GM08714 (cell line): ENCODE data around the gene TMEM92.

ENCODE experiments used
- H3K4me3 ChIP-seq: fragments of 200-500 bp; sonication (Bioruptor generic); 2 replicates; pipeline ENCODE4 v1.5.1; 2014; ENCODE audit warnings: mild to moderate bottlenecking, low read length, inconsistent platforms
- ZNF274 ChIP-seq: IDR thresholded peaks from 2 replicates; pipeline ENCODE4 v1.6.1; 2012; ENCODE audit warnings: mild to moderate bottlenecking, low read depth, low read length

TMEM92 gene

DNA sequence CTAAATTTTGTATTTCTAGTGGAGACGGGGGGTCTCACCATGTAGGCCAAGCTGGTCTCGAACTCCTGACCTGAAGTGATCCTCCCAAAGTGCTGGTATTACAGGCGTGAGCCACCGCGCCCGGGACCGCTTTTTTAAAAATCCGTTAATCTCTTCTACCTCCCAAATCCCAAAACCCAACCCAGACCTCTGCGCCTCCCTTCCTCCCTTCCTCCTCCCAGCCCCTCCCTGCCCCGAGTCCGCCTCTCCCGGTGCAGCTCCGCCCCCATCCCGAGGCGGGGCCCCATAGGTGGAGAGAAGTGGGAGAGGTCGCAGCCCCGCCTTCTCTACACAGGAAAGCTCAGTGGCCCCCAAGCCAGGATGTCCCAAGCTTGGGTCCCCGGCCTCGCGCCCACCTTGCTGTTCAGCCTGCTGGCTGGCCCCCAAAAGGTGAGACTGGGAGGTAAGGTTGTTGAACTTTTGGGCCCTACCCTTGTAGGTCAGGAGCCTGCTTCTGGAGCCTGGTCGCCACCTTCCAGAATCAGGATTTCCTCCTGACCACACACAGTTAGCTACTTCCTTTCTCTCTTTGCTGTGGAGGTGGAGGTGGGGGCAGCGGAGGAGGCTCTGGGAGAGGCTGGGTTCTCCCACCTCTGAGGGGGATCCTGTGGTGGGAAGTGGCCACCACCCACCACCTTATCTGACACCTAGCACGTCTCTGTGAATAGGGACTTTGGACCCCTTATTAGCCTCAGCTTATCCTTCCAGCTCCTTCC lies at the start of gene TMEM92:
Gene TMEM92 (plus strand): TSS at position 325 of the 755 bp plus-strand sequence. CDS start 36 bp downstream, at position 361.
- no peak for TF ChIP-seq ZNF274
- H3K4me3 ChIP-seq, result no peak within 1 kb of the TSS

DNA sequence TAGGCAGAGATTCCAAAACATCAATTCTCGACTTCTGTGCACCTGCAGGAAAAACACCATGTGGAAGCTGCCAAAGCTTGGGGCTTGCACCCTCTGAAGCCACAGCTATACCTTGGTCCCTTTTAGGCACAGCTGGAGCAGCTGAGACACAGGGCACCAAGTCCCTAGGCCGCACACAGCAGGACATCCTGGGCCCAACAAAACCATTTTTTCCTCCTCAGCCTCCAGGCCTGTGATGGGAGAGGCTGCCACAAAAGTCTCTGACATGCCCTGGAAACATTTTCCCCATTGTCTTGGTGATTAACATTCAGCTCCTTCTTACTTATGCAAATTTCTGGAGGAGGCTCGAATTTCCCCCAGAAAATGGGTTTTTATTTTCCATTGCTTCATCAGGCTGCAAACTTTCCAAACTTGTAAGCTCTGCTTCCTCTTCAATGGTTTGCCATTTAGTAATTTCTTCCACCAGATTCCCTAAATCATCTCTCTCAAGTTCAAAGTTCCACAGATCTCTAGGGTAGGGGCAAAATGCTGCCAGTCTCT lies 48.5 kb upstream of the TMEM92 start:
- no peak for TF ChIP-seq ZNF274
- no peak overlapping the region for H3K4me3 ChIP-seq

DNA sequence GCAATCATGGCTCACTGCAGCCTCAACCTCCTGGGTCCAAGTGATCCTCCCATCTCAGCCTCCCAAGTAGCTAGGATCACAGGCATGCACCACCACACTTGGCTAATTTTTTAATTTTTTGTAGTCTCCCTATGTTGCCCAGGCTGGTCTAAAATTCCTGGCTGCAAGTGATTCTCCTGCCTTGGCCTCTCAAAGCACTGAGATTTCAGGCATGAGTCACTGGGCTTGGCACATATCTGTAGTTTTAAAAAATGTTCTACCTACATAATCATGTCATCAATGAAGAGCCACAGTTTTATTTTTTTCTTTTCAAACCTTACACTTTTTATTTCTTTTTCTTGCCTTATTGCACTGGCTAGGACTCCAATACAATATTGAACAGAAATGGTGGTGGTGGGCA lies 39.7 kb upstream of the TMEM92 start:
- no peak for TF ChIP-seq ZNF274
- no peak overlapping the region for H3K4me3 ChIP-seq

DNA sequence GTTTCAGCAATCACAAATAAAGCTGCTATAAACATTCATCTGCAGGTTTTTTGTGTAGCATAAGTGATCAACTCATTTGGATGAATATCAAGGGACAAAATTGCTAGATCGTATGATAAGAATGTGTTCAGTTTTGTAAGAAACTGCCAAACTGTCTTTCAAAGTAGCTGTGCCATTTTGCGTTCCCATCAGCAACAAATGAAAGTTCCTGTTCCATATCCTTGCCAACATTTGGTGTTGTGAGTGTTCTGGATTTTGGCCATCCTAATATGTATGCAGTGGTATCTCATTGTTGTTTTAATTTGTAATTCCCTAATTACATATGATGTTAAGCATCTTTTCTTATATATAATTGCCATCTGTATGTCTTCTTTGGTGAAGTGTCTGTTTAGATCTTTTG lies 36.4 kb upstream of the TMEM92 start:
- TF ChIP-seq ZNF274, result no peak
- no peak overlapping the region for H3K4me3 ChIP-seq

DNA sequence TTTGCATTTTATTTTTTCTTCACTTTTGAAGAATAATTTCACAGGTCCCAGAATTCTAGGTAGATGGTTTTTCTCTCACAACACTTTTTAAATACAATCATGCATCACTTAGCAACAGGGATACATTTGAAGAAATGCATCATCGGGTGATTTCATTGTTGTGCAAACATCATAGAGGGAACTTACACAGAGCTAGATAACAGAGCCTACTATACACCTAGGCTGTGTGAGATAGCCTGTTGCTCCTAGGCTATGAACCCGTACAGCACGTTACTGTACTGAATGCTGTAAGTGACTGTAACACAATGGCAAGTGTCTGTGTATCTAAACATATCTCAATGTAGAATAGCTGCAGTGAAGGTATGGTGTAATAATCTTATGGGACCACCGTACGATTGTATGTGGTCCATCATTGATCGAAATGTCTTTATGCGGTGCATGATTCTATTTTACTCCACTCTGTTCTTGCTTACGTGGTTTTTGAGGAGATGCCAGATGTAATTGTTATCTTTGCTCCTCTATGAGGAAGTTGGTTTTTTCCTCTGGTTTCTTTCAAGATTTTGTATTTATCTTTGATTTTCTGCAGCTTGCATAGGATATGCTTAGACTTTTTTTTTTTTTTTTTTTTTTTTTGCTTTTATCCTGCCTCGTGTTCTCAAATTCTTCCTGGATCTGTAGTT lies 35.5 kb upstream of the TMEM92 start:
- no peak overlapping the region for H3K4me3 ChIP-seq
- no peak for TF ChIP-seq ZNF274

DNA sequence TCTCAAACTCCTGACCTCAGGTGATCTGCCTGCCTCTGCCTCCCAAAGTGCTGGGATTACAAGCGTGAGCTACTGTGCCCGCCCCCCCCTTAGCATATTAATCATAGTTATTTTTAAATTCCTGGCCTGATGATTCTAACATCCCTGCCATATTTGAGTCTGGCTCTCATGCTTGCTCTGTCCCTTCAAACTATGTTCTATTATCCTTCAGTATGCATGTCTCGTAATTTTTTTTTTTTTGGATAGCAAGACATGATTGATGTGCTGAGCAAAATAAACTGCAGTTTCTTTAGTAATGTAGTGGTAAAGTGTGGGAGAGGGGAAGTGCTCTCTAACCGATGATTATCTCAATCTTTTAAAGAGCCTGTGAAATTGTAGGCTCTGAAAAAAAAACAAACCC lies 34.3 kb upstream of the TMEM92 start:
- H3K4me3 ChIP-seq, result no peak overlapping the region

DNA sequence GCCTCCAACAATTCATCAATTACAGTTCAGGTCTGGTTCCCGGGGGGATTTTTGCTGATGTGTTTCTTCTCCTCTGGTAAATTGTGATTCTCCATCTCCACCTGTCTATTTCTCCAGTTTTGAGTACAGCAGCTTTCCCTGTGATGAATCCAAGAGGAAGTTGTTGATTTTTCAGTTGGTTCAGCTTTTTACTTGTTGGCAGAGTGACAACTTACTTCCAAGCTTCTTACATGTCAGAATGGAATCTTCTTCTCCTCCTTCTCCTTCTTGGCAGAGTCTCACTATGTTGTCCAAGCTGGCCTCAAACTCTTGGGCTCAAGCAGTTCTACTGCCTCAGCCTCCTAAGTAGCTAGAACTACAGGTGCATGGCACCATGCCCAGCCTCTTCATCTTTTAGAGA lies 33.4 kb upstream of the TMEM92 start:
- H3K4me3 ChIP-seq, result no peak overlapping the region
- no peak for TF ChIP-seq ZNF274

More for the DNA sequence above, 34.3 kb upstream of the TMEM92 start:
- TF ChIP-seq ZNF274, result no peak

DNA sequence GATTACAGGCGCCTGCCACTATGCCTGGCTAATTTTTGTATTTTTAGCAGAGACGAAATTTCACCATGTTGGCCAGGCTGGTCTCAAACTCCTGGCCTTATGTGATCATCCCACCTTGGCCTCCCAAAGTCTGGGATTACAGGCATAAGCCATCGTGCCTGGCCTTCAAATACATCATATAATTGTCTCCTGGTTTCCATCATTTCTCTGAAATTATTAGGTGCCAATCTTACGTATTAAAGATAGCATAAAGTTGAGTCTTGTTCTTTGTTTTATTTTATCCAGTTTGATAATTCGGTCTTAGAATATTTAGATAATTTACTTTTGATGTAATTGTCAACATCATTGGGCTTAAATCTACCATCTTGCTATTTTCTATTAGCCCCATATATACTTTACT lies 32.8 kb upstream of the TMEM92 start:
- no peak for TF ChIP-seq ZNF274
- H3K4me3 ChIP-seq, result no peak overlapping the region

DNA sequence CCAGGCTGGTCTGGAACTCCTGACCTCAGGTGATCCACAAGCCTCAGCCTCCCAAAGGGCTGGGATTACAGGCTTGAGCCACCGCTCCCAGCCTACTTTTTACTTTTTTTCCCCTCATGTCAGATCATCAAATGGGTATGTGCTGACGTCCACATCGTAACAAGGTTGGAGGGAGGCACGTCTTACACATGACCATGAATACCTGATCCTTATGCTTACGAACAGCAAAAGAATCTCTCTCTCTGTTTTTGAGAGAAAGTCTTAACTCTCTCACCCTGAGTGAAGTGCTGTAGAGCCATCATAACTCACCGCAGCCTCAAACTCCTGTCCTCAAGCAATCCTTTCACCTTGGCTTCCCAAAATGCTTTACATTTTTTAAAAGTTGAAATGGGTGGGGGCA lies 29.5 kb upstream of the TMEM92 start:
- TF ChIP-seq ZNF274, result no peak
- no peak overlapping the region for H3K4me3 ChIP-seq

DNA sequence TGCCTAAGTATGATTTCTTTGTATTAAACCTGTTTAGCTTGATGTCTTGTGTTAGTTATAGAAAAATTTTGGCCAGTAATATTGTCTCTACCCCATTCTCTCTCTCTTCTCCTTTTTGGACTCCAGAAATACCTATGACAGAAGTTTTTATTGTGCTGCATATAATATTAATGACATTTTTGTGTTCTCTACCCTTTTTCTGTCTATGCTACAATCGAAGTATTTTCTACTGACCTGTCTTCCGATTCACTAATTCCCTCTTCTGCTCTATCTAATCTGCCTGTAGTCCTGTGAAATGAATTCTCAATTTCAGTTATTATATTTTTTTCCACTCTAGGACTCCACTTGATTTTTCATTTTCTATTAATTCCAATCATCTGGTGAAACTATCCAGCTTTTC lies 26.0 kb upstream of the TMEM92 start:
- no peak for TF ChIP-seq ZNF274
- H3K4me3 ChIP-seq, result no peak overlapping the region

DNA sequence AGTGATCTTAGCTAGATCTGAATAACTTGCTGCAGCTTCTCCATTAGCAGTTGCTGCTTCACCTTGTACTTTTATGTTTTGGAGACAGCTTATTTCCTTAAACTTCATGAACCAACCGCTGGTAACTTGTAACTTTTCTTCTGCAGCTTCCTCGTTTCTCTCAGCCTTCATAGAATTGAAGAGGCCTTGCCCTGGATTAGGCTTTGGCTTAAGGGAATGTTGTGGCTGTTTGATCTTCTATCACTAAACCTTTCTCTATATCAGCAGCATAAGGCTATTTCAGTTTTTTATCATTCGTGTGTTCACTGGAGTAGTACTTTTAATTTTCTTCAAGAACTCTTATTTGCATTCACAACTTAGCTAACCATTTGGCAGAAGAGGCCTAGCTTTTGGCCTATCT lies 21.5 kb upstream of the TMEM92 start:
- H3K4me3 ChIP-seq, result no peak overlapping the region
- TF ChIP-seq ZNF274, result no peak

DNA sequence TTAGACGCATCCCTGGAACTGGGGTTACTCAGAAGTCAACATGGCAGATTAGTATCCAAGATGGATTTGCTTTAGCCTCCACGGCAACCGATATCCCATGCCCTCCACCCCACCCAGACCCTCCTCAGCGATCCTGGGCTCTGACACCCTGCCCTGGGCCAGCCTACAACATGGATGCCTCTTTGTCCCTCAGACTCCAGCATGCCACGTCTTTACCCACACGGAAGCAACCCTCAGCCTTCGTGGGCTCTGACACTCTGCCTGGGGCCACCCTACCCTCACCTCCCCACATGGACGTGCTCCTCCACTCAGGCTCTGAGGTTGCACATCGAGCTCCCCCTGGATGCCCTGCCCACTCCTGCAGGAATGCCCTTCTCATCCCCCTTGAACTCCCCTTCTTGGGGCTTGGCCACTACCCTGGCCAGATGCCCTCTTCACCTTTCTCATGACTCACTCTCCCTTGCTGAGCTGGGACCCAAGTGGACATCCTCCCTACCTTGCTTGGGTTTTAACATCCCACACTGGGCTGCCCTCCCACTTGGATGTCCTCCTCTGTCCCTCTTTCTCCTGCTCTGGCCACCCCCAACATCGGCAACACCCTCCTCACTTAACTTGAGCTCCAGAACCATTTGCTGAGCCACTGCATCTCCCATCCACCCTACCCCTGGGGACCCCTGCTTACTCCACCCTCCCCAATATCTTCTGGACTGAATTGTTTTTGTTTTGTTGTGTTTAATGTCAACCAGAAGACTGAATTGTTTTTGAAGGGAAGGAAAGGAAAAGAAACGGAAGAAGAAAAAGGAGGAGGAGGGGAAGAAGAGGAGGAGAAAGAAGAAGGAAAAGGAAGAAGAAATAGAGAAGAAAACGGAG lies 18.3 kb upstream of the TMEM92 start:
- no peak for TF ChIP-seq ZNF274
- H3K4me3 ChIP-seq, result no peak overlapping the region

DNA sequence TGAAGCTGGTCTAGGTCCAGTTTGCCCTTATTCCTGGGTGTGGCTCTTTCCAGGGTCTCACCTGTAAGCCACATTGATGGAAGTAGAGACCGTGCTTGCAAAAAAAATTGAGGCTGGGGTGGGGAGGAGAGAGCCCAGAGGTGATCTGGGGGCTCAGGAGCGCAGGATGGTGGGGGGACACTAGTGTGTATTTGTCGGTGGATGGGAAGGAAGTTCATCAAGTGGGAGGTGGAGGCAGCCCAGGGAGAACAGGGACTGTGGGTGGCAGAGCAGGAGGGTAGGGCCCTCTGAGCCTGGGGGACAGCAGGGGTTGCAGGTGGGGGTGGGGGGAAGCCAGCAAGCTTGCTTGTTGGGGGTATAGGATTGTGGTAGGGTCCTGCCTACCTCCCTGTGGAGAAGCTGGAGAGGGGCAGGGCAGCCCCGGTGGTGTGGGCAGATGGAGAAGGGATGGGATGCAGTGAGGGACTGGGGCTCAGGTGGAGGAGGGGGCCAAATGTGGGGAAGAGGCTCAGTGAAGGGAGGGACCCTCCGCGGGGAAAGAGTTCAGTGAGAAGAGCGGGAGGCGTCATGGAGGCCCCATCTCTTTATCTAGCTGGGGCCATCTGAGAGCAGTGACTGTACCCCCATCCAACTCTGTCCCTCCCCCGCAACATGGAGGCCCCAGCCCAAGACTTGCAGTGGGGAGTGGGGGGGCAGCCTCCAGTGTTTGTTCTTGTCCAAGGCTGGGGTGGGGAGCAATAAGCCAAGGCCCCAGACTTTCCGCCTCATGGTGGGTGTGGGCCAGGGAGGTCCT lies 17.2 kb upstream of the TMEM92 start:
- no peak for TF ChIP-seq ZNF274
- H3K4me3 ChIP-seq, result no peak overlapping the region
